DMS79 treated with DMSO at 0.1 percent for 48 hours (cell line): ENCODE measurements around the gene TRPC4AP.
"Not testable (repeated sequence)": the region's sequence is repeated elsewhere in the genome, so short reads cannot be mapped to it uniquely, and the experiment has no call there.

ENCODE experiments used
- DNase-seq: peaks from one replicate; lab custom pipeline; 2025; lab: John Stamatoyannopoulos, UW

Gene TRPC4AP

GRCh38 chr20:35104685-35105295 lies 12.2 kb upstream of the TRPC4AP start:
- no peak for DNase-seq

GRCh38 chr20:35101620-35102019 lies 9.0 kb upstream of the TRPC4AP start:
- no peak for DNase-seq

- DNase-seq: peak; percentile 72
These were observed 769 bp upstream of the TRPC4AP start for GRCh38 chr20:35093267-35093884.

- peak; percentile 9 for DNase-seq
These were observed 637 bp downstream of the TRPC4AP start for GRCh38 chr20:35091816-35092523.

- no peak for DNase-seq
These were observed 4.1 kb downstream of the TRPC4AP start for GRCh38 chr20:35088231-35089145.

GRCh38 chr20:35087791-35088190 lies 4.8 kb downstream of the TRPC4AP start:
- DNase-seq: no peak

- no peak for DNase-seq
These were observed 5.3 kb downstream of the TRPC4AP start for GRCh38 chr20:35087355-35087754.

GRCh38 chr20:35085477-35086225 lies 7.0 kb downstream of the TRPC4AP start:
- no peak for DNase-seq

- no peak for DNase-seq
These were observed 7.6 kb downstream of the TRPC4AP start for GRCh38 chr20:35084998-35085397.

- DNase-seq: not testable (repeated sequence)
These were observed 12.3 kb downstream of the TRPC4AP start for GRCh38 chr20:35080348-35080642.

GRCh38 chr20:35079472-35080347 lies 12.9 kb downstream of the TRPC4AP start:
- DNase-seq: no peak

GRCh38 chr20:35077872-35078271 lies 14.7 kb downstream of the TRPC4AP start:
- no peak for DNase-seq

GRCh38 chr20:35077341-35077740 lies 15.3 kb downstream of the TRPC4AP start:
- no peak for DNase-seq

- DNase-seq: not testable (repeated sequence)
These were observed 21.0 kb downstream of the TRPC4AP start for GRCh38 chr20:35071436-35072153.

GRCh38 chr20:35066194-35066593 lies 26.4 kb downstream of the TRPC4AP start:
- DNase-seq: no peak

- no peak for DNase-seq
These were observed 27.4 kb downstream of the TRPC4AP start for GRCh38 chr20:35065181-35065580.

GRCh38 chr20:35063168-35063567 lies 29.4 kb downstream of the TRPC4AP start:
- DNase-seq: no peak

GRCh38 chr20:35062478-35062877 lies 30.1 kb downstream of the TRPC4AP start:
- no peak for DNase-seq

GRCh38 chr20:35060168-35060567 lies 32.4 kb downstream of the TRPC4AP start:
- no peak for DNase-seq

- DNase-seq: no peak
These were observed 33.0 kb downstream of the TRPC4AP start for GRCh38 chr20:35059612-35060011.
